Stomach smooth muscle (tissue), 2 donors: ENCODE results near the gene ABT1.

Source experiments
- H3K27ac ChIP-seq: one replicate; pipeline ENCODE4 v1.7.0; 2013; ENCODE audit warnings: mild to moderate bottlenecking, low read length, inconsistent platforms
- H3K27me3 ChIP-seq, 2 donors: one replicate each; pipeline ENCODE4 v1.7.0; 2013; ENCODE audit warnings: low read length in 2 of 2; ENCODE audit not compliant: insufficient read depth in 2 of 2, control insufficient read depth in 1 of 2
- H3K36me3 ChIP-seq, 2 donors: one replicate each; pipeline ENCODE4 v1.7.0; 2013; ENCODE audit warnings: low read length in 2 of 2; ENCODE audit not compliant: control insufficient read depth in 2 of 2, insufficient read depth in 2 of 2
- H3K4me1 ChIP-seq: one replicate; pipeline ENCODE4 v1.7.0; 2013; ENCODE audit warnings: low read length; ENCODE audit not compliant: control insufficient read depth, insufficient read depth
- H3K4me3 ChIP-seq, 2 donors: one replicate each; pipeline ENCODE4 v1.7.0; 2013; ENCODE audit warnings: low read length in 2 of 2
- H3K9ac ChIP-seq, 2 donors: one replicate each; pipeline ENCODE4 v1.7.0; 2013; ENCODE audit warnings: low read length in 2 of 2, mild to moderate bottlenecking in 1 of 2
- H3K9me3 ChIP-seq, 2 donors: one replicate each; pipeline ENCODE4 v1.7.0; 2013; ENCODE audit warnings: low read length in 2 of 2; ENCODE audit not compliant: control insufficient read depth in 2 of 2
- donor health status: healthy.
- donor health status: Pancreatic carcinoma.

Gene ABT1

DNA sequence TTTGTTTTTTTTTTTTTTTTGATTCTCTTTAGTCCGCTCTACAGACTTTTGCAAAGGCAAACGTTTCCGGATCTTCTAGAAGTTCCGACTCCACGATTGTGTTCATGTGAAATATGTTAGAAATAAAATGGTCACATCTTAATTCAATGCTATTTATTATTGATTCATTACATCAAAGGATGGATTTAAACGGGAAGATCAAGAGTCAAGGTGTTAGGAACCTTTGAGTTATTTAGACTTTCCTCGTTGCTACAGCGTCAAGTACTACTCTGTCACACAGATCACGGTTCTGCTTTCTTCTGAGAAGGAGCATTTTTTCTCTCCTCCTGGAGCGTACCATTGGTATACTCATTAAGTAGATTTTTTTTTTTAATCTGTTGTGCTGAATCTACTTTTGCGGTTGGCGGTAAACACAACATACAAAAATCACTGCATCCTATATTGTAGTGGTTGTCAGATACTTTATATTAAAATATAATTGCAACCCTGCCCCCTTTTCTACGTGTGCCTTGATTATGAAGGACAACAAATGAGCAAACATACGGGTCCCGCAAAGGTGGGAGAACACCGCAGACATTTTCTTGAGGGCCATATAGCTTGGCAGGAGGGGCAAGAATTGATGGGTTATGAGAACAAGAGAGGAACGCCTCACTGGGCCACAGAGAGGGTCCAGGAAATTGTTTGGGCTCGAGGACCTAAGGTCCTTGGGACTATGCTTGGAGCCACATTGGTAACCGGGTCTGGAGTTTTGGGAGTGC lies 41.1 kb upstream of the ABT1 start:
- peaks cover 3% of the 10 kb centered on the region for H3K4me1 ChIP-seq
- H3K36me3 ChIP-seq = no peaks in the 10 kb centered on the region
- no peaks in the 10 kb centered on the region for H3K9me3 ChIP-seq
- H3K4me3 ChIP-seq = no peak overlapping the region
- H3K27me3 ChIP-seq = no peaks in the 10 kb centered on the region
- H3K9ac ChIP-seq = no peak overlapping the region
- no peak overlapping the region for H3K27ac ChIP-seq

DNA sequence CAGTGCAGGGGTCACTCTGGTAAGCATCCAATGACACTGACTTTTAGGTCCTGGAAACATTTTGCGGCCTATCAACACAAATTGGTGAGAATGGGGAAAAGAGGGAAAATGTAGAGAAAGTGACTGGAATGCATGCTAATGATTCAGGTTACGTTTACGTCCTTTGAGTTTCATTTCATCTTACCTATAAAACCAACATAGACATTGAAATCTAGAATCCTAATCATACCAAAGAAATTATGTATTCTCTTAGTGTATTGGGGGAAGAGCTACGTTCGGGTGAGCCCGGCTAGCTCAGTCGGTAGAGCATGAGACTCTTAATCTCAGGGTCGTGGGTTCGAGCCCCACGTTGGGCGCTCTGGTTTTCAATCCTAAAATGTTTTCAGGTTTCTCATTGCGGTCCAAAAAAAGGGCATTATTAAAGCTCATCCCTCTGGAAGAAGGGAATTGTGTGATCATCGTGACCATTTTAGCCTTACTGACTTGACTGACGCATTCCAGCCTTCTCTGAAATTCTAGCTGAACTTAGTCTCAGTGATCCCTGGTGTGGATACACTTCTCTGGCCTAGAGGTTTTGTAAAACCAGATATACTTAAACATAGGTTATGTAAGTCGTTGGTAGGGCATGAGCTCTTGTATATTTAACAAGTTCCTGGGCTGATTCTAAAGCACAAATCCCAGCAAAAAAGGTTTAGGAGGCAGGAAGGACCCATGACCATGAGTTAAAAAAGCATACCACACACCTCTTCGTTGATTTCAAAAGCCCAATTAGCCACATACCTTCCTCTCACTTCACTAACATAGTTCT lies 40.3 kb upstream of the ABT1 start:
- H3K9me3 ChIP-seq = no peaks in the 10 kb centered on the region
- H3K4me1 ChIP-seq = peaks cover 3% of the 10 kb centered on the region
- H3K36me3 ChIP-seq = no peaks in the 10 kb centered on the region
- peak overlapping the region; percentile 18 for H3K27ac ChIP-seq
- H3K27me3 ChIP-seq = no peaks in the 10 kb centered on the region
- H3K4me3 ChIP-seq = no peak overlapping the region
- H3K9ac ChIP-seq = no peak overlapping the region

DNA sequence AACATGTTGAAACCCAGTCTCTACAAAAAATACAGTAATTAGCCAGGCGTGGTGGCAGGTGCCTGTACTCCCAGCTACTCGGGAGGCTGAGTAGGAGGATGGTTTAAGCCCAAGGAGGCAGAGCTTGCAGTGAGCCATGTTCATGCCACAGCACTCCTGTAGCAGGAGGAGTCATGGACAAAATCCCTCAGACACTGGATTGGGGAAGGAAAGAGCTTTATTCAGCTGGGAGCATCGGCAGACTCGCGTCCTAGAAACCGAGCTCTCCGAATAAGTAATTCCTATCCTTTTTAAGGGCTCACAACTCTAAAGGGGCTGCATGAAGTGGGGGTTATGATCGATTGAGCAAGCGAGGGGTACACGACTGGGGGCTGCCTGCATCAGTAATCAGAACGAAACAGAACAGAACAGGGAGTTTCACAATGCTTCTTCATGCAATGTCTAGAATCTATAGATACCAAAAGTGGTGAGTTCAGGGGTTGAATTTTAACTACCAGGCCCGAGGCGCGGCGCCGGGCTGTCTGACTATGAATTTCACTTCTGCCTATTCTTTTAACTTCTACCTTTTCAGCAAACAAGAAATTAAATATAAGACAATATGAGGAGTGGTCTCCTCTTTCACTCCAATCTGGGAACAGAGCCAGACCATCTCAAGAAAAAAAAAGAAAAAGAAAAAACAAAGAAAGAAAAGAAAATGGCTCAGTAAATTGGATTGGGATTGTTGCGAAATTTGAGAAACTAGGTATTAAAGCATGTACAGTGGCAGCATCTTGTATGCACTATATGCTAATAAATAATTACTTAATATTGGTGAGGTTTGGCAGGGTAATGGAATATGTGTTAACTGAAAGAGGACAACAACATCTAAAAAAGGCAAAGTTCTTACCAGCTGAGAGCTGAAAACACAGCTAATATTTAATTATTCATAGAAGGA lies 35.0 kb upstream of the ABT1 start:
- H3K4me1 ChIP-seq = no peaks in the 10 kb centered on the region
- no peak overlapping the region for H3K27ac ChIP-seq
- H3K9me3 ChIP-seq = no peaks in the 10 kb centered on the region
- H3K4me3 ChIP-seq = no peak overlapping the region
- no peaks in the 10 kb centered on the region for H3K36me3 ChIP-seq
- no peak overlapping the region for H3K9ac ChIP-seq
- H3K27me3 ChIP-seq = no peaks in the 10 kb centered on the region

DNA sequence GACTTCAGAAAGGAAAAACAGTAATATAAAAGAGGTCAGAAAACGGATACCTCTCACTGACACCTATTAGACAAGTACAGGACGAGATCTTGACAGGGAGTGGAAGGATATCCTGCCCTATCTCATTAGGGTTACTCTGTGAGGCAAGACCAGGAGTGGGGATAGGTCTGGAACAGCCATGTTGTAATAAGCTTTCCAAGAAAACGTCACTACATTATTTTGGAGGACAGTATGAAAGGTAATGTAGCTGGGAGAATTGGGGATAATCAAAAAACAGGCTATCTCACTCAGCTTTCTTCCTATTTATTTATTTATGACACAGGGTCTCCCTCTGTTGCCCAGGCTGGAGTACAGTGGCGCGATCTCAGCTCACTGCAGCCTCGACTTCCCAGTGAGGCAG lies 33.3 kb upstream of the ABT1 start:
- Histone ChIP-seq H3K36me3 (no peaks in the 10 kb centered on the region), H3K27ac (no peak overlapping the region), H3K27me3 (no peaks in the 10 kb centered on the region), H3K9me3 (no peaks in the 10 kb centered on the region), H3K4me3 (no peak overlapping the region), H3K9ac (no peak overlapping the region), H3K4me1 (no peaks in the 10 kb centered on the region)

DNA sequence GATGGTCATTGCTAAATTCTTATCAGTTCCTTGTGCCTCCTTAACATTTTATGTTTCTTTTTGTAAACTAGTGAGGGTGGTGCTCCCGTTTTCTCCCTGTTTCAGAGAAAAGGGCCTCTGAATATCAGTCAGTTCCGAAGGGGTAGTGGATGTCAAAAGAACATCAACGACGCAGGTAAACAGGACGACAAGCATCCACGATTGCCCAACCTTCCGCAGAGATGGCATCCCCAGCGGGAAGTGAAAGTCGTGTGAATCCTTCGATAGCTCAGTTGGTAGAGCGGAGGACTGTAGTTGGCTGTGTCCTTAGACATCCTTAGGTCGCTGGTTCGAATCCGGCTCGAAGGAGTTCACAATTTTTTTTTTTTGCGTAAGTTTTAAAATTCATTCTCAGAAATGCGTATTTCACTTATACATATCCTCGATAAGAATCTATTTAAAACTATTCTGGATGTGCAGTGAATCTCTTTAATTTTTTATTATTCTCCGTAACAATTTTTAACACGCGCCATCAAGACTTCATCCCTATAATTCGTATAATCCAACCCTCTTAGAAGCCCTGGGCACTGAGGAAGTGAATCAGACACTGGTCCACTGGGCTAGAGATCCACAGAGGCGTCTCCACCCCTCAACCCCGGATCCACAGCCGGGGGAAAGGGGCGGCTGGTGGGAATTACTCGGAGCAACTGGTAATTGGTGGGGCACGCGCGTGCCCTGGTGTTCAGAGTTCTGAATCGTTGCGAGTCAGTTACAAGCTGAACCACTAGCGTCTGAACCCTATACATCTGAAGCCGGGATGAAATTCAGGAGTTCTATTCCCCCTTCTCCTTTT lies 27.9 kb upstream of the ABT1 start:
- H3K4me1 ChIP-seq = peaks cover 4% of the 10 kb centered on the region
- H3K9me3 ChIP-seq = no peaks in the 10 kb centered on the region
- peak overlapping the region; percentile 43 to 65 for H3K9ac ChIP-seq
- H3K36me3 ChIP-seq = no peaks in the 10 kb centered on the region
- H3K27ac ChIP-seq = peak overlapping the region; percentile 4
- H3K27me3 ChIP-seq = no peaks in the 10 kb centered on the region
- peak overlapping the region; percentile 77 to 89 for H3K4me3 ChIP-seq

DNA sequence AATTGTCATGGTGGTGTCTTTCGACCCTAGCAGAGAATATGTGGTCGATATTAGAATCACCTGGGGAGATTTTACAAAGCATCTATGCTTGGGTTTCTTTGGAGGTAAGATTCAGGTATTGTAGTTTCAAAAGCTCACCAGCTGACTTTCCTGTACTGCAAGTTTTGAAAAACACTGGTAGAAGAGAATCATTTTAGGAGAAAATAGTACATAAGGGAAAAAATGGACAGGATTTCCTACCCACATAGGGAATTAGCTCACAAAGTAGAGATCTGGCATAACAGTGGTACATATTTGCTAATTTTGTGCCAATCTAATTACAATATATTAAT lies 27.4 kb upstream of the ABT1 start:
- H3K9me3 ChIP-seq = no peaks in the 10 kb centered on the region
- no peak overlapping the region for H3K27ac ChIP-seq
- H3K9ac ChIP-seq = no peak overlapping the region
- no peaks in the 10 kb centered on the region for H3K36me3 ChIP-seq
- peaks cover 4% of the 10 kb centered on the region for H3K4me1 ChIP-seq
- no peaks in the 10 kb centered on the region for H3K27me3 ChIP-seq
- H3K4me3 ChIP-seq = peak overlapping the region; percentile 45 to 77

DNA sequence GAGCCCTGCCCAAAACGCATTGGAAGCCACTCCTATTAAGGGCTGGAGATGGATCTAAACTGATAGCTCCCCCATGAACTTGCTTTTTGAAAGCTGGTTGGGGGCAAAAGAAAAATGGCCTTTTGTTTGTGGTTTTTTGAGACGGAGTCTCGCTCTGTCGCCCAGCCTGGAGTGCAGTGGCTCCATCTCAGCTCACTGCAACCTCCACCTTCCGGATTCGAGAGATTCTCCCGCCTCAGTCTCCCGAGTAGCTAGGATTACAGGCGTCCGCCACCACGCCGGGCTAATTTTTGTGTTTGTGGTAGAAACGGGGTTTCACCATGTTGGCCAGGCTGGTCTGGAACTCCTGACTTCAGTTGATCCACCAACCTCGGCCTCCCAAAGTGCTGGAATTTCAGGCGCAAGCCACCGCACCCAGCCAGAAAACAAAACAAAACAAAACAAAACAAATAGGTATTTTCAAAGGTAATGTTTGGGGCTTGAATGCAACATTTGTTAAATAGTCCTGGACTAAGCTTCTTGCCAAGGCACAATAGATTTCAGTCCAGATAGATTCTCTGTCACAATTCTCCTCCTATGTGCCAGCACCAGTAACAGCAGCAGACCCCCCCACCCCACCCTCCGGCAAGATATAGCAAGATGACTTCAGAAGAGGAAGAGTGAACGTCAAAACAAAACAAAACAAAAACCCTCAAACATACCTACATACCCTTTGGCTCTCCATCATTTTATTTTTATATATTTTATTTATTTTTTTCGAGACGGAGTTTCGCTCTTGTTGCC lies 26.5 kb upstream of the ABT1 start:
- H3K36me3 ChIP-seq = no peaks in the 10 kb centered on the region
- peaks cover 4% of the 10 kb centered on the region for H3K4me1 ChIP-seq
- no peak overlapping the region for H3K9ac ChIP-seq
- H3K4me3 ChIP-seq = no peak overlapping the region
- H3K27ac ChIP-seq = no peak overlapping the region
- no peaks in the 10 kb centered on the region for H3K27me3 ChIP-seq
- no peaks in the 10 kb centered on the region for H3K9me3 ChIP-seq

DNA sequence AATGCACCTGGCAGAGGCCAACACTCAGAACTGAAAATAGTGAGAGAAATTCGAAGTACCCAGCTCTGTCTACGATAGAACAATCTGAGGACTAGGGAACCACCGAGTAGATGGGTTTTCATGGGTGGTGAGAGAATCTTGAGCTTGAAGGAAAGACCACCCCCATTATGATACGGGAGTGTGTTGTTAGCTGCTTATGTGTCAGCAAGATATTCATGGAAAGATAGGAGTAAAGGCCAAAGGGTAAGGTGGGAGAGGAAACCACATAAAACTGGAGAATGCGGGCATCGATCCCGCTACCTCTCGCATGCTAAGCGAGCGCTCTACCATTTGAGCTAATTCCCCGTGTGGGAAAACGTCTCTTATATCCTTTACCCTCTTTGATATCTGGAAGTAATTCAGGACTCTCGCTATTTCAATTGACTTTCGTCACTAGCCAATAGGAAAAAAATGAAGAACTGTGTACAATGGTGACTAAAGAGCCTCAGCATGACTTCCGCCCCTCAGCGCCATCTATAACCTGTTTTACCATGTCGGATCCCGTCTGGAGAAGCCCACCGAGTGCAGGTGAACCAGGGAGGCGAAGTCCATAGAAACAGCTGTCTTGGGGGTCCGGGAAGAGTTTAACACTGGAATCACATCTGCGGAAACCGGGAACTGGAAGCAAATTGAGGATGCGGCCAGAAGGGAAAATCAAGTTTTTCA lies 25.0 kb upstream of the ABT1 start:
- H3K27me3 ChIP-seq = peaks cover 7 to 10% of the 10 kb centered on the region in 2 donors
- peak overlapping the region; percentile 38 to 66 for H3K4me3 ChIP-seq
- H3K27ac ChIP-seq = no peak overlapping the region
- no peaks in the 10 kb centered on the region for H3K9me3 ChIP-seq
- H3K9ac ChIP-seq = peak overlapping the region; percentile 11 to 29
- H3K36me3 ChIP-seq = no peaks in the 10 kb centered on the region
- H3K4me1 ChIP-seq = peaks cover 4% of the 10 kb centered on the region

DNA sequence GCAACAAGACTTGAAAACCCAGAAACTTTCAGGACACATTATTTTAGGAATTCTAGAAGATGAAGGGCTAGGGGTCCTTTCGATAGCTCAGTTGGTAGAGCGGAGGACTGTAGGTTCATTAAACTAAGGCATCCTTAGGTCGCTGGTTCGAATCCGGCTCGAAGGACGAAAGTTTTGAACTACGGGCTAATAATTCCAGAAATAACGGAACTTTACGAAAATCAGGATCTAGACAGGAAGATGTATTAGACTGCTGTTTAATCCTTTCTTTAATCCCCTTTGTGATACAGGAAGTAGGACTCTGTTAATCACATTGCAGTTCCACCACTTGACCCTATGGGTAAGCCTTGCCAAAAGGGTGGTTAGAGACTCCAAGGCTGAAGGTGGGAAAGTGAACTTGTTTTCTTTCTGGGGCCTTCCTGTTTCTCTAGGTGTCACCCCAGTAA lies 21.2 kb upstream of the ABT1 start:
- H3K27ac ChIP-seq = no peak overlapping the region
- peaks cover 3 to 6% of the 10 kb centered on the region in 2 donors for H3K9me3 ChIP-seq
- no peak overlapping the region for H3K9ac ChIP-seq
- peaks cover 4% of the 10 kb centered on the region for H3K4me1 ChIP-seq
- no peak overlapping the region for H3K4me3 ChIP-seq
- H3K36me3 ChIP-seq = no peaks in the 10 kb centered on the region
- H3K27me3 ChIP-seq = peaks cover 19 to 24% of the 10 kb centered on the region in 2 donors
